Gastroesophageal sphincter (tissue), 4 donors: ENCODE measurements around the gene MXI1. TPM values are rescaled to one million over a fixed set of nuclear protein-coding genes. Genes with fewer than 3 reads are reported as not detected.
"Not testable (repeated sequence)": the region's sequence is repeated elsewhere in the genome, so short reads cannot be mapped to it uniquely, and the experiment has no call there.

Experiments
- ATAC-seq: fragments of 150-250 bp; one replicate; pipeline ENCODE4 v1.9.1; 2016; ENCODE audit warnings: mild to moderate bottlenecking, moderate library complexity
- H3K27ac ChIP-seq, 4 donors: fragments of 200-600 bp; sonication (generic) in 3 of 4; 1 replicate in 3 of 4; 2 replicates in 1 of 4; pipeline ENCODE4 v1.5.1; 2016 to 2019
- H3K27me3 ChIP-seq: fragments of 200-600 bp; sonication (generic); one replicate; pipeline ENCODE4 v1.5.1; 2019
- H3K36me3 ChIP-seq, 2 donors: fragments of 200-600 bp; sonication (generic); one replicate each; pipeline ENCODE4 v1.5.1; 2019; ENCODE audit warnings: control low read depth in 1 of 2
- H3K4me1 ChIP-seq, 3 donors: fragments of 200-600 bp; sonication (generic); 1 replicate in 2 of 3; 2 replicates in 1 of 3; pipeline ENCODE4 v1.5.1; 2016 to 2019; ENCODE audit warnings: control low read depth in 2 of 3
- H3K4me3 ChIP-seq, 2 donors: fragments of 200-600 bp; sonication (generic); one replicate each; pipeline ENCODE4 v1.5.1; 2019; ENCODE audit warnings: mild to moderate bottlenecking in 1 of 2, moderate library complexity in 1 of 2
- H3K9me3 ChIP-seq, 3 donors: fragments of 200-600 bp; sonication (generic); one replicate each; pipeline ENCODE4 v1.5.1; 2017 to 2019; ENCODE audit warnings: control low read depth in 2 of 3
- EP300 ChIP-seq: sonication (generic); formaldehyde crosslinking; IDR thresholded peaks from one replicate; pipeline ENCODE4 v1.6.1; 2017; ENCODE audit warnings: antibody characterized with exemption, mild to moderate bottlenecking
- POLR2A ChIP-seq, 2 donors: fragments of 450-650 bp; IDR thresholded peaks; one replicate each; pipeline ENCODE4 v1.6.1; 2017; ENCODE audit warnings: antibody characterized with exemption in 2 of 2, mild to moderate bottlenecking in 2 of 2, moderate library complexity in 1 of 2
- POLR2AphosphoS5 ChIP-seq: sonication (generic); formaldehyde crosslinking; IDR thresholded peaks from one replicate; pipeline ENCODE4 v1.6.1; 2017; ENCODE audit warnings: antibody characterized with exemption
- WGBS, 2 donors: methylation state at CpG; one replicate each; pipeline ENCODE4 v1.1.5; 2018; ENCODE audit warnings: low coverage in 1 of 2; 5-methylcytosine and 5-hydroxymethylcytosine counted together
- total RNA-seq, 4 donors: library from RNA; depleted of rRNA; stranded (reverse); fragments of >200 nt; gene quantifications; one replicate each; pipeline ENCODE4 v1.1.0, GENCODE V29; 2016
- TF ChIP-seq, protein P1 (sequence below), 4 experiments: fragments of 200-600 bp in 2 of 4; fragments of 450-650 bp in 2 of 4; sonication (generic) in 1 of 4; IDR thresholded peaks; one replicate each; pipeline ENCODE4 v1.5.1; 2017 to 2019; ENCODE audit warnings: antibody characterized with exemption in 4 of 4, mild to moderate bottlenecking in 2 of 4, moderate library complexity in 2 of 4

Gene MXI1
- total RNA-seq, 4 donors from 2014 or later, result 103 to 279 (median 218) TPM

- Histone ChIP-seq H3K36me3 (no peaks in the 10 kb centered on the region), H3K27ac (no peak overlapping the region), H3K4me3 (no peak overlapping the region), H3K4me1 (no peaks in the 10 kb centered on the region), H3K27me3 (peaks cover 4% of the 10 kb centered on the region), H3K9me3 (peaks cover 0 to 26% (median 0%) of the 10 kb centered on the region in 3 donors)
- TF ChIP-seq POLR2A (IDR thresholded peaks at IDR 0.05) (no peak), POLR2AphosphoS5 (no peak), EP300 (no peak)
- TF ChIP-seq, protein P1, sequence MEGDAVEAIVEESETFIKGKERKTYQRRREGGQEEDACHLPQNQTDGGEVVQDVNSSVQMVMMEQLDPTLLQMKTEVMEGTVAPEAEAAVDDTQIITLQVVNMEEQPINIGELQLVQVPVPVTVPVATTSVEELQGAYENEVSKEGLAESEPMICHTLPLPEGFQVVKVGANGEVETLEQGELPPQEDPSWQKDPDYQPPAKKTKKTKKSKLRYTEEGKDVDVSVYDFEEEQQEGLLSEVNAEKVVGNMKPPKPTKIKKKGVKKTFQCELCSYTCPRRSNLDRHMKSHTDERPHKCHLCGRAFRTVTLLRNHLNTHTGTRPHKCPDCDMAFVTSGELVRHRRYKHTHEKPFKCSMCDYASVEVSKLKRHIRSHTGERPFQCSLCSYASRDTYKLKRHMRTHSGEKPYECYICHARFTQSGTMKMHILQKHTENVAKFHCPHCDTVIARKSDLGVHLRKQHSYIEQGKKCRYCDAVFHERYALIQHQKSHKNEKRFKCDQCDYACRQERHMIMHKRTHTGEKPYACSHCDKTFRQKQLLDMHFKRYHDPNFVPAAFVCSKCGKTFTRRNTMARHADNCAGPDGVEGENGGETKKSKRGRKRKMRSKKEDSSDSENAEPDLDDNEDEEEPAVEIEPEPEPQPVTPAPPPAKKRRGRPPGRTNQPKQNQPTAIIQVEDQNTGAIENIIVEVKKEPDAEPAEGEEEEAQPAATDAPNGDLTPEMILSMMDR (IDR thresholded peaks at IDR 0.05), result no peak
- WGBS, 2 donors, result 35 to 59% methylated on average over 3 of the region's 3 CpGs
- no peak for ATAC-seq
Measured at GRCh38 chr10:110324805-110325280, 117.4 kb downstream of the MXI1 start.

DNA sequence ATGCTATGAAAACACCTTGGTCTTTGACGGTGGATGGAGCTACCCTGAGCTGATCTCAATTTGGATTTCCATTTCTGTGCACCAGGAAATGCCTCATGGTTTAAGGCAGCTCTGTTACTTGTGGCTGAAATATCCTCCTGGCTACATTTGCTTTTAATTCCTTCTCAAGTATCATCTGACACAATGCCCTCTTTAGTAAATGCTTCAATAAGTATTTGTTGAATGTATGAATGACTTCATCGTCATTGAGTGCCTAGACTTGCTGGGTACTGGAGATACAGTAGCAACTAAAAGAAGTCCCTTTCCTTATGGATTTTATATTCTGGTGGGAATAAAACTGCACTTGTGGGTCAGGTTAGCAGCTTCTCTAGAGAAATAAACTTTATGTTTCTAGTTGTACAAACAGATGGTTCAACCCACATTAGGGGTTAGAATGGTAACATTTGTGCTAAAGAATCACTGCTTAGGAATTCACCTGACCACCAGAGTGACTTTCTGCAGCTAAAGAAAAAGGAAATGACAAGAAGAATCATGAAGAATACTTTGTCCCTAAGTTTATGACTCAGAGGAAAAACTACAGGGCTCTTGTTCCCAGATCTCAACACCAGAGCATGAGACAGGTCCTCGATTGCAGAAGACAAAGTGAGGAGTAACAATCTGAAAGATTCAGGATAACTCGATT lies 119.1 kb downstream of the MXI1 start:
- ATAC-seq, result no peak
- 76 to 85% methylated on average over 2 to 4 of the region's 4 CpGs for WGBS, 2 donors
- peaks cover 0 to 30% (median 0%) of the 10 kb centered on the region in 3 donors for H3K9me3 ChIP-seq

DNA sequence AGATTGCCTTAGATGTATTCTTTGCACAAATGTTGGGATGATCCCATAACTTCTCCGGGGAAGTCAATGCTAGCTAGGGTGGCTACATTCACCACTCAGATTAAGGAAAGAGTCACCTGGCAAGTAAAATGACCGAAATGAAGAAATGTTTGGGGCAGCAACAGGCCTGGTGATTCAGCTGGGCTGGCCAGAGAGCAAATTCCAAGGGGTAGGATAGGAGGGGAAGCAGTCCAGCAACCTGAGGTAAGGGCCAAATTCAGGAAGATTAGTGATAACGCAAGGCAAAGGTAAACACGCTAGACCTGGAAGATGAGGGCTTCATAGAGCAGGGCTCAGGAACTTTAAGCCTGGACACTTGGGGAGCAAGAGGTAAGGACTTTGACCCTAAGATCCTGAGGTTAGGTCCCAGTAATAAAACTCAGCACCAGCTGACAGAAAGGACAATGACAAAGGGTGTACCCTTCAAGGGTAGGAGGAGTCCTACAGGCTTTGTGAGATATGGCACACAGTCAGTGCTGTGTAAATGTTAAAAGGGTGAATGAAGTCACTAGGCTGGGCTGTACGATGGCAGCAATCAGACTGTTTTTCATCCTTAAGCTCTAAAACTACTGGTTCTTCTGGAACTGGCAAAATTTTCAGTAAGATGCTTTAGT lies 120.0 kb downstream of the MXI1 start:
- TF ChIP-seq, protein P1 (IDR thresholded peaks at IDR 0.05), result no peak
- no peak for TF ChIP-seq POLR2A (IDR thresholded peaks at IDR 0.05)
- TF ChIP-seq EP300, result no peak
- TF ChIP-seq POLR2AphosphoS5, result no peak
- Histone ChIP-seq H3K27me3 (peaks cover 4% of the 10 kb centered on the region), H3K9me3 (peaks cover 0 to 27% (median 0%) of the 10 kb centered on the region in 3 donors), H3K36me3 (no peaks in the 10 kb centered on the region), H3K27ac (no peak overlapping the region), H3K4me1 (no peaks in the 10 kb centered on the region), H3K4me3 (no peak overlapping the region)
- 85 to 88% methylated on average over 5 of the region's 5 CpGs for WGBS, 2 donors
- ATAC-seq, result no peak

More for the DNA sequence above, 119.1 kb downstream of the MXI1 start:
- Histone ChIP-seq H3K27ac (no peak overlapping the region), H3K27me3 (peaks cover 4% of the 10 kb centered on the region), H3K36me3 (no peaks in the 10 kb centered on the region), H3K4me3 (no peak overlapping the region), H3K4me1 (no peaks in the 10 kb centered on the region)
- TF ChIP-seq EP300, result no peak
- TF ChIP-seq, protein P1 (IDR thresholded peaks at IDR 0.05), result no peak
- TF ChIP-seq POLR2A (IDR thresholded peaks at IDR 0.05), result no peak
- TF ChIP-seq POLR2AphosphoS5, result no peak

DNA sequence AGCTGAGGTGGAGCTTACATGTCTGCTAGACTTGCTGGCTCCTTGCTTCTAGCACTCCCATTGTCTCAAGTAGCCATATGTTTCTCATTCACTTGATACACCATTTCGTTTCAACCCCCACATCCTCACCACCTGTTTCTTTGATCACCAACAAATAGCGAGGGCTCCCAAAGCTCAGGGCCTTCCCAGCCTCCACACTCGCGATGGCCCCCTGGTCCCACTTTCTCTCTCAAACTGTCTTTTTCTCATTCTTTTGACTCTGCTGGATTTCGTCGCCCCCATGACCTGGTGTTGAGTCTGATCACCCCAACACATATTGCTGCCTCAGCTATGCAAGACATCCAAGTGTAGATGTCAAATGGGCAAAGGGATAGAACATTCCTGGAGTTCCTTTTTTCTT lies 123.3 kb downstream of the MXI1 start:
- Histone ChIP-seq H3K4me1 (peaks cover 0 to 2% (median 0%) of the 10 kb centered on the region in 3 donors), H3K27me3 (peaks cover 3% of the 10 kb centered on the region), H3K9me3 (peaks cover 0 to 27% (median 0%) of the 10 kb centered on the region in 3 donors), H3K27ac (no peak overlapping the region), H3K4me3 (no peak overlapping the region), H3K36me3 (no peaks in the 10 kb centered on the region)
- WGBS, 2 donors, result 85 to 89% methylated on average over 4 to 6 of the region's 6 CpGs
- TF ChIP-seq EP300 (no peak), POLR2A (IDR thresholded peaks at IDR 0.05) (no peak), POLR2AphosphoS5 (no peak)
- TF ChIP-seq, protein P1 (IDR thresholded peaks at IDR 0.05), result no peak
- ATAC-seq, result no peak

- H3K4me1 ChIP-seq, ATAC-seq, H3K4me3 ChIP-seq, H3K27ac ChIP-seq, H3K27me3 ChIP-seq, H3K36me3 ChIP-seq: not testable (repeated sequence)
- peaks cover 0 to 23% (median 0%) of the 10 kb centered on the region in 3 donors for H3K9me3 ChIP-seq
- WGBS, 2 donors, result 80 to 82% methylated on average over 3 to 4 of the region's 32 CpGs
Measured at GRCh38 chr10:110331226-110331795, 123.9 kb downstream of the MXI1 start.
